Prostate gland (tissue), 2 donors: ENCODE measurements around the gene CLRN1. TPM values are rescaled to one million over a fixed set of nuclear protein-coding genes. Genes with fewer than 3 reads are reported as not detected.

Experiments
- DNase-seq: peaks from one replicate; pipeline ENCODE4 v3.0.0-alpha.2; 2019; ENCODE audit warnings: low spot score
- H3K27ac ChIP-seq, 2 donors: fragments of 200-600 bp; sonication (generic); 2 replicates each; pipeline ENCODE4 v1.5.1; 2017 to 2019
- H3K27me3 ChIP-seq: fragments of 200-600 bp; sonication (generic); replicated peaks from 2 replicates; pipeline ENCODE4 v1.5.1; 2019; ENCODE audit not compliant: insufficient read depth
- H3K36me3 ChIP-seq, 2 donors: fragments of 200-600 bp; sonication (generic); 1 replicate in 1 of 2; 2 replicates in 1 of 2; pipeline versions ENCODE4 v1.5.1 to v1.8.1; 2017 to 2019
- H3K4me1 ChIP-seq: fragments of 200-600 bp; sonication (generic); replicated peaks from 2 replicates; pipeline ENCODE4 v1.5.1; 2019
- H3K4me3 ChIP-seq, 2 donors: fragments of 200-600 bp; sonication (generic); 2 replicates each; pipeline ENCODE4 v1.5.1; 2017 to 2019
- H3K9me3 ChIP-seq: fragments of 200-600 bp; sonication (generic); 2 replicates; pipeline ENCODE4 v1.5.1; 2017
- CTCF ChIP-seq, 4 experiments: fragments of 200-600 bp in 2 of 4; fragments of 450-650 bp in 2 of 4; sonication (generic) in 2 of 4; IDR thresholded peaks; 1 replicate in 3 of 4; 2 replicates in 1 of 4; pipeline ENCODE4 v1.5.1; 2016 to 2019; ENCODE audit warnings: antibody characterized with exemption in 4 of 4, mild to moderate bottlenecking in 2 of 4, moderate library complexity in 2 of 4
- POLR2A ChIP-seq: fragments of 450-650 bp; IDR thresholded peaks from one replicate; pipeline ENCODE4 v1.6.1; 2016; ENCODE audit warnings: antibody characterized with exemption, mild to moderate bottlenecking
- POLR2AphosphoS5 ChIP-seq: sonication (generic); formaldehyde crosslinking; IDR thresholded peaks from one replicate; pipeline ENCODE4 v1.6.1; 2017; ENCODE audit warnings: antibody characterized with exemption
- WGBS: methylation state at CpG from one replicate; pipeline ENCODE4 v1.1.5; 2018; 5-methylcytosine and 5-hydroxymethylcytosine counted together
- intact Hi-C: fragments of 100-400 bp; cut with DNase I; formaldehyde crosslinking; loops from one replicate; pipeline ENCODE4 v1.14.2; 2022
- total RNA-seq, 2 donors: library from RNA; depleted of rRNA; stranded (reverse); fragments of >200 nt; gene quantifications; one replicate each; pipeline ENCODE4 v1.1.0, GENCODE V29; 2016

The CLRN1 gene
- total RNA-seq, 2 donors from 2014 or later, result 0.23 TPM; not detected in 1

- no peak for DNase-seq
- 75% methylated on average over 2 of the region's 2 CpGs for WGBS
- intact Hi-C loops, result no loop called here
- Histone ChIP-seq H3K27me3 (peaks cover 3% of the 10 kb centered on the region), H3K27ac (no peak overlapping the region), H3K36me3 (no peaks in the 10 kb centered on the region), H3K4me1 (no peaks in the 10 kb centered on the region), H3K9me3 (no peaks in the 10 kb centered on the region), H3K4me3 (no peak overlapping the region)
- TF ChIP-seq POLR2A, result no peak
- no peak for TF ChIP-seq CTCF (IDR thresholded peaks at IDR 0.05)
- TF ChIP-seq POLR2AphosphoS5, result no peak
These were observed 7.1 kb downstream of the CLRN1 start for GRCh38 chr3:150965436-150965835.

- intact Hi-C loops, result no loop called here
- no peak for TF ChIP-seq POLR2A
- no peak for TF ChIP-seq CTCF (IDR thresholded peaks at IDR 0.05)
- TF ChIP-seq POLR2AphosphoS5, result no peak
- no peak for DNase-seq
- peaks cover 3% of the 10 kb centered on the region for H3K27me3 ChIP-seq
- WGBS, result 92% methylated on average over 4 of the region's 4 CpGs
- no peak overlapping the region for H3K4me3 ChIP-seq
- H3K4me1 ChIP-seq, result no peaks in the 10 kb centered on the region
- H3K36me3 ChIP-seq, result no peaks in the 10 kb centered on the region
- H3K9me3 ChIP-seq, result no peaks in the 10 kb centered on the region
- no peak overlapping the region for H3K27ac ChIP-seq
These were observed 10.6 kb downstream of the CLRN1 start for GRCh38 chr3:150961949-150962348.

GRCh38 chr3:150960708-150961684 lies 11.5 kb downstream of the CLRN1 start:
- Histone ChIP-seq H3K4me1 (no peaks in the 10 kb centered on the region), H3K27ac (no peak overlapping the region), H3K36me3 (no peaks in the 10 kb centered on the region), H3K9me3 (no peaks in the 10 kb centered on the region), H3K27me3 (peaks cover 3% of the 10 kb centered on the region), H3K4me3 (no peak overlapping the region)
- 50% methylated on average over 5 of the region's 5 CpGs for WGBS
- intact Hi-C loops, result no loop called here
- TF ChIP-seq CTCF (IDR thresholded peaks at IDR 0.05), result no peak
- no peak for TF ChIP-seq POLR2AphosphoS5
- TF ChIP-seq POLR2A, result no peak
- DNase-seq, result no peak

- WGBS, result 46% methylated on average over 3 of the region's 3 CpGs
- Histone ChIP-seq H3K27ac (no peak overlapping the region), H3K36me3 (no peaks in the 10 kb centered on the region), H3K4me1 (no peaks in the 10 kb centered on the region), H3K9me3 (no peaks in the 10 kb centered on the region), H3K4me3 (no peak overlapping the region), H3K27me3 (peaks cover 3% of the 10 kb centered on the region)
- DNase-seq, result no peak
- intact Hi-C loops, result no loop called here
- no peak for TF ChIP-seq CTCF (IDR thresholded peaks at IDR 0.05)
- no peak for TF ChIP-seq POLR2A
- TF ChIP-seq POLR2AphosphoS5, result no peak
These were observed 13.8 kb downstream of the CLRN1 start for GRCh38 chr3:150958683-150959082.

GRCh38 chr3:150956376-150956775 lies 16.2 kb downstream of the CLRN1 start:
- DNase-seq, result no peak
- intact Hi-C loops, result no loop called here
- no peak for TF ChIP-seq POLR2A
- no peak for TF ChIP-seq POLR2AphosphoS5
- no peak for TF ChIP-seq CTCF (IDR thresholded peaks at IDR 0.05)
- Histone ChIP-seq H3K36me3 (no peaks in the 10 kb centered on the region), H3K4me3 (no peak overlapping the region), H3K27ac (no peak overlapping the region), H3K4me1 (no peaks in the 10 kb centered on the region), H3K9me3 (no peaks in the 10 kb centered on the region), H3K27me3 (no peaks in the 10 kb centered on the region)
- 54% methylated on average over 6 of the region's 6 CpGs for WGBS
